Nucleus accumbens (tissue), 56 donors: ENCODE data around the gene ATM.

ENCODE experiments used
- DNase-seq, 56 donors: peaks; one replicate each; lab custom pipeline; 2025; lab: John Stamatoyannopoulos, UW

The ATM gene

DNA sequence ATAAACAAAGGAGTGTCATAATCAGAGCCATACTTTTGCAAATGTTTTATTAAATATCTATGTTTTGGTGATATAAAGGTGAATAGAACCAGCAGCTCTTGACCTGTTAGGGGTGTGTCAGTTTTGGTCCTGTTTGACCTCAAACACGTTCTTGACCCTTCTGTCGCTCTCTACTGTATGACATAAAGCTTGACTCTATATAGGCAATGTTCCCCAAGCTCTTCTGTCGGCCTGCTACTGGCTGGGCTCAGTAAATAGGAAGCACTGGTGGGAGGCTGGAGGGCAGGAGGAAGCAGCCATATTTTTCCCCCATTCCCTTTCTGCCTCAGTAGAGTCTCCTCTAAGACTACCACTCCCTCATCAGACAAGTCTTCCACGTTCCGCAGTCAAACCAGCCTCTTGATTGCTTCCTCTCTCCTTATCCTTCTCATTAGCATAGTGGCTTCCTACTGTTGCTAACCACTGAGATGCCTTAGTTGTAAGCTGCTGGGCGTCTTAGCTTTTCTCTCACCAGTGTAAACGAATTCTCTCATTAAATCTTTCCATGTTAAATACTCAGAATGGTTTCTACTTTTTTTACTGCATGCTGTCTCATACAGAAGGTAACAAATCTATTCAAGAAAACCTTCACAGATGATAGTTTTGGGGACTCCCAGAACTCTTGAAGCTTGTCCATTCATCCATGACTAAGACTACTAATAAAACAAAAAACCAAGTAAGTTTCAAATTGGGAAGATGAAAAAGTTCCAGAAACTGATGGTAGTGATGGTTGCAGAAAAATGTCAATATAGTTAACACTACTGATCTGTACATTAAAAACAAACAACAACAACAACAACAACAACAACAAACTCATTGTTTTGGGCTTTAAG, 3.7 kb upstream of the ATM start:
- DNase-seq = no peak

DNA sequence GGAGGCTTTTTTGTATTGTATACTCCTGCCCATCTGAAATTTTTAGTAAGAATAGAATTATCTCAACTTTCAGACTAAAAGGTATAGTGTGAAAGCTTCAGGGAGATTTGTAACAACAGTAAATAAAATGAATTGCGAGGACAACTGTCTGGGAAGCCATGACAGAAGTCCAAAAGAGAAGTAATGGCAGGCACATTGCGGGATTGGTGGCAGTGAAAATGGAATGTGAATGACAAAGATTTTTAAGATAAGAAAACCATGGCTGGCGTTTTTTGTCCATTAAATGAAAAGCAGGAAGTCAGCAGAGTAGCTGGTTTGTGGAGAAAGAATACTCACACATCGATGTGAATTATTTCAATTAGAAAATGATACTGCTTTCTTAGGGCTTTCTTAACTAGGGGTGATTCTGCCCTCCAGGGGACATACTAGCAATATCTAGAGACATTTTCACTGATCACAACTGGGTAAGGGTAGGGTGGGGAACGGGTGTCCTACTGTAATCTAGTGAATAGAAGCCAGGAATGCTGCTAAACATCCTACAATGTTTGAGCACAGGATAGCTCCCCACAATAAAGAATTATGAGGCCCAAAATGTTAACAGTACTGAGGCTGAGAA, 2.0 kb upstream of the ATM start:
- DNase-seq = no peak

DNA sequence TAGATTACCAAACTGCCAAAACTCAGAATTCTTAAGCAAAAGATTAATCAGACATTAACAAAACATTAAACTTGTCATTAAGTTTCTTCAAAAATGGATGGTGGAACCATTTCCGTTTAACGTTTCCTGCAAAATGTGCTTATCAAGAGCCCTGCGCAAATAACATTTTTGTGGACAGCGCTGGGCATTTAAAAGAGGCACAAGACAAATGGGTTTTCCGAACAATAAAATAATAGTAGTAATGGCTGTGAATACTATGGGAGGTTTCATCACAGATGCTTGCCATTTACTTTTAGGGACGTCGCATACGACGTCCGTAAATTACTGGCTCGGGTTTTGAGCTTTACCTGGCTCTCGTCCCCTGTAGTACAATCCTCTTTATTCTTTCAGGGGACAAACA, 1.5 kb upstream of the ATM start:
- no peak for DNase-seq

DNA sequence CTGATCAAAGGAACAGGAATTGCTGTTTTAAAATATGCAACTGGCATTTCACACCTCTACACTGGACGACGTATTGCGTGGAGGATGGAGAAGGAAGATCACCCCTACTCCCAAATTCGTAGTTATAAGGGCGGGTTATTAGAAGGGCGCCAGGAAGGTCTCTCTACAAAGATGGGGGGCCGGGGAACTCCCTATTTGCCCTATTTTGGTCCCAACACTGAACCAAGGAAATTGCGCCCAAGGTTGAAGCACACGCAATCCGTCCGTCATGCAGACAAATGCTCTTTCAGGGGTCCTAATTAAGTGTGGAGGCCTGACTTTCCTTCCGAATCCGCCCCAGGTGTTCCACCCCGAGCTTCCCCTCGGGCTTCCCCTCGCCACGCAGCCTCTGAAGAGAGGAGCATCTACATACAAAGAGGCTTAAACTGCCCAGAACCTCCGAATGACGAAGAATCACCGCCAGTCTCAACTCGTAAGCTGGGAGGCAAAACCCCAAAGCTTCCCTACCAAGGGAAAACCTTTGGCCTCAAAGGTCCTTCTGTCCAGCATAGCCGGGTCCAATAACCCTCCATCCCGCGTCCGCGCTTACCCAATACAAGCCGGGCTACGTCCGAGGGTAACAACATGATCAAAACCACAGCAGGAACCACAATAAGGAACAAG, 825 bp upstream of the ATM start:
- peak in 1 of 56 donors; percentile 52 for DNase-seq

DNA sequence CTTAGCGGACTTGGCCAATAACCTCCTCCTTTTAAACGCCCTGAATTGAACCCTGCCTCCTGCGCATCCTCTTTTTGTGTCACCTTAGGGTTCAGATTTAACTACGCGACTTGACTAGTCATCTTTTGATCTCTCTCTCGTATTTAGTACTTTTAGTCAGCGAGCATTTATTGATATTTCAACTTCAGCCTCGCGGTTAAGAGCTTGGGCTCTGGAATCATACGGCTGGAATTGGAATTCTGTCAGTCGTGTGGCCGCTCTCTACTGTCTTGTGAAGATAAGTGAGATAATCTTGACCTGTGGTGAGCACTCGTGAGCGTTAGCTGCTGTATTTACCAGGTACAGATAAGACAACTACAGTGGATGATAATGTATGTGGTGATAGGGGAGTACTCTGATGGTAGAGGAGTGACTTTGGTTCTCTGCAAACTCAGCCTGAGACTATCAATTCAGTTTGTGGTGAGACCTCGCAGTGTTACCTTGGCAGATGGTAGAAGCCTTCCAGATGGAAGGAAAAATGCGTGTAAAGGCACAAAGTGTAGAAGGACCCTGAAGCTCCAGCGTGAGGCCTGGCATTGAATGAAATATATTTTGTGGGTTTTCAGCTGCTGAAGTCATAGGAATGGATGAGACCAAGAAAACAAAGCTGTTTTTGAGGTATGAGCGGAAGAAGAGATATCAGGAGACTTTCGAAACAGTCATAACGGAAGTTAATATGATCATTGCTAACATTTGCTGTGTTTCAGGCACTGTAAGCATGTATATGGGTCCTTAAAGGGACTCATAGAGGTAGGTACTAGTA, 682 bp downstream of the ATM start:
- DNase-seq = no peak

DNA sequence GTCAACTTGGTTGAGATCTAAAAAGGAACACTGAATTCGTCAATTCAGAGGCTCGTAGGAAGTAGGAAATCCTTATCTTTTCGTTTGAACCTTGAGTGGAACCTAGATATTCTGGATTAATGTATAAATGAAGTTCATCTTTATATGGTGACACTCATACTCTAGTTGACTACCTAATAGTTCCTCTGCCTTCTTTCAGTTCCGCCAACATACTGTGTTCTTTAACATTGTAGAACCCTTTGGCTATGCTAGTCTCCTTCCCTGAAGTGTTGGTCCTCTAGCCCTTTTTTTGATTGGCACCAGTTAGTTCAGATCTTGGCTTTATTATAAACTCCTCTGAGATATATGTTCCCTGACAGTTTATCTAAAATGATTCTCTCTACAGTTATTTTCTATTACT, 1.5 kb downstream of the ATM start:
- no peak for DNase-seq

DNA sequence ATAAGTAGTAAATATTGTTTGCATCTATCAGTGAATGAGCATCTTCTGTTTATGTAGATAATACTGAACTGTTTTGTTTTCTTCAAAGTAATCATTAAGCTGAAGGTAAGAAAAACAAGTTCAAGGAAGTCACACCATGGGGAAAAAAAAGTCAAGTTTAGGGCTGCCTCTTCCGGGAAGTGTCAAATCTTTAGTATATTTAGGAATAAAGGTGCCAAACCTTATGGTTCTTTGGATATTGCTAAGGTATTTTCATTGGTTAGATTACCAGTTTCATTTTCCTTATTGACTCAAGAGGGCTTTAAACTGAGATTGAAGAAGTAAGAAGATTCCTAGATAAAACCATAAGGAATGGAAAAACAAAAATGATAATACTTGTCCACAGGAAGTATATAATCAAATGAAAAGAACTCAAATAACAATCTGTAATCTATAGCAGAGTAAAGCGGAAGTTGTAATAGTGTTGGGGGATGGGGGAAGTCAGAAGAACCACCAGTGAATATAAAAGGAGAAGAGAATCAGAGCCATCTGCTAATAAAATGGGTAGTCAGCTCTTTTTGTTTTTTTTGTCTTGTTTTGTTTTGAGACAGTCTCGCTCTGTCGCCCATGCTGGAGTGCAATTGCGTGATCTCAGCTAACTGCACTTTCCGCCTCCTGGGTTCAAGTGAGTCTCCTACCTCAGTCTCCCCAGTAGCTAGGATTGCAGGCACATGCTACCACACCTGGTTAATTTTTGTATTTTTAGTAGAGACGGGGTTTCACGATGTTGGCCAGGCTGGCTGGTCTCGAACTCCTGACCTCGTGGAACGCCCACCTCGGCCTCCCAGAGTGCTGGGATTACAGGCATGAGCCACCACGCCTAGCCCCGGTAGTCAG, 2.3 kb downstream of the ATM start:
- peak in 1 of 56 donors; percentile 0 for DNase-seq

DNA sequence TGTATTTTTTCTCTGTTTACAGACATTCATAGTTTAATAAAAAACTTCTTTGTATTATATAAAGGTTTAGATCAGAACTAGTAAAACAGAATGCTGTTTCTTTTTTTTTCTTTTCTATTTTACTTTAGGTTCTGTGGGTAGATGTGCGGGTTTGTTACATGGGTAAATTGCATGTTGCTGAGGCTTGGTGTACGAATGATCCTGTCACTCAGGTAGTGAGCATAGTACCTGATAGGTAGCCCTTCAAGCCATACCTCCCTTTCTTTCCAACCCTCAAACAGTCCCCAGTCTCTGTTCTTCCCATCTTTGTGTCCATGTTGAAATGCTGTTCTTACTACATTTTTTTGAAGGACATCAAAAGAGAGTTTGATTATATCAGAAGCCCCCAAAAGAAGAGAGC, 3.2 kb downstream of the ATM start:
- no peak for DNase-seq

DNA sequence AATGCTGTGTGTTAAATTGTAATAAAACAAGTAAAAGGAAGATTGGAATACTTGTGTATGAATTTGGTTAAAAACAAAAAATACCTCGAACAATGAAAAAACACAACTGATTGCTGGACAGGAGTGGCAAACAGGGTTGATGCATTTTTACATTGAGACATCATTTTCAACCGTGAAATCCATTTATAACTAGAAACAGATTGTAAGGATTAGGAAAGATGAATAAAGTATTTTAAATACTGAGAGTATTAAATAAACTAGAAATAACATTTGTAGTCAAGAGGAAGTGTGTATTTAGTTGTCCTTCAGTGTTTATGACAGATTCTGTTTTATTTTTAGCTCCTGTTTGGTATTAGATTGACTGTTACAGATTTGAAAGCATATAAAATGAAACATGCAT, 5.4 kb downstream of the ATM start:
- DNase-seq = no peak

DNA sequence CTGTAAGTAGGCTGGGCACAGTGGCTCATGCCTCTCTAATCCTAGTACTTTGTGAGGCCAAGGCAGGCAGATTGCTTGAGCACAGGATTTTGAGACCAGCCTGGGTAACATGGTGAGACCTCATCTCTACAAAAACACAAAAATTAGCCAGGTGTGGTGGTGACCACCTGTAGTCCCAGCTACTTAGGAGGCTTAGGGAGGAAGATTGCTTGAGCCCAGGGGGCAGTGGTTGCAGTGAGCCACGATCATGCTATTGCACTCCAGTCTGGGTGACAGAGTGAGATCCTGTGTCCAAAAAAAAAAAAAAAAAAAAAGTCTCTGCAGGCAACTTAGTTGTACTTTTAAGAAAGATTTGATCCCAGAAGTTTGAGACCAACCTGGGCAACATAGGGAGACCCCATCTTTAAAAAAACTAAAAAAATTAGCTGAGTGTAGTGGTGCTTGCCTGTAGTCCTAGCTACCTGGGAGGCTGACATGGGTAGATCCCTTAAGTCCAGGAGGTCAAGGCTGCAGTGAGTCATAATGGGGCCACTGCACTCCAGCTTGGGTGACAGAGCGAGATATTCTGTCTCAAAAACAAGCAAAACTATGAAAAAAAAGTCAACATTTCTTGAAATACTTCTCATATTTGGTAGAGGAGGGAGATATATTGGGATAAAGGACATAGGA, 10.5 kb downstream of the ATM start:
- no peak for DNase-seq

DNA sequence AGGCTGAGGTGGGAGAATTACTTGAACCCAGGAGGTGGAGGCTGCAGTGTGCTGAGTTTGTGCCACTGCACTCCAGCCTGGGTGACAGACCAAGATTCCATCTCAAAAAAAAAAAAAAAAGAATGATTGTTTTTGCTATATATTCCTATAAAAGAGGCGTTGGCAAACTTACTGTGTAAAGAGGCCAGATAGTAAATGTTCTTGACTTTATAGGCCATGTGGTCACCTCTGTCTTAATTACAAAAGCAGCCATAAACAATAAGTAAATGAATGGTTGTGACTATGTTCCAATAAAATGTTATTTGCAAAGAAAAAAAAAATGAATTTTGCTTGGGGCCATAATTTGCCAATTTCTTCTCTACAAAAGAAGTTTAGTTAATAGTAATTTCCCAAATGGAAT, 12.3 kb downstream of the ATM start:
- no peak for DNase-seq

DNA sequence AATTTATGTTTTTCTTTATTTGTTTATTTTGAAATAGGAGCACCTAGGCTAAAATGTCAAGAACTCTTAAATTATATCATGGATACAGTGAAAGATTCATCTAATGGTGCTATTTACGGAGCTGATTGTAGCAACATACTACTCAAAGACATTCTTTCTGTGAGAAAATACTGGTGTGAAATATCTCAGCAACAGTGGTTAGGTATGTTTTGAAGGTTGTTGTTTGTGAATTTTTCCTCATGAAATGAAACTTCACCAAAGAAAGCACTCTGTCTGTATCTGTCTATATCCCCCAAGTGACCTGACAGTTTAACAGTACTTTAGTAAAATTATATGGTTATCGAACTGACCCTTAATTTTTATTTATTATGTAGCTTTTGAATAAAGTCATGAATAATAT, 12.8 kb downstream of the ATM start:
- DNase-seq = no peak

DNA sequence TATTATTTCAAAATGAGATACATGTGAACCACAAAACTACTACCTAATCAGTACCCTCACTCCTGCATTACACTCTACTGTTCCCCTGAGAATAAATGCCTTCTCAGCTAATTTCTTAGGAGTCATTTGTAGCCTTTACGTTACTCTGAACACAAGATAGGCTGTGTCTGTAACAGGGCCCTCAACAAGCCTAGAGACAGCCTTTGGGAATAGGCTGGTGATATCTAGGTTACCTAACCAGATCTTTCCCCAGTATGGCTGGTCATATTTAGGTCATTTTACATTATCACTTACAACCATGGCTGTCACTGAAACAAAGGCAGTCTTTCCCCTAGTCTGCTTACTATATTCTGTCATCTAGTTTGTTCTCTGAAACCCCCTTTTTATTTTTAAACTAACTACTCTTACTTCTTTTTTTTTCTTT, 14.2 kb downstream of the ATM start:
- DNase-seq = no peak

DNA sequence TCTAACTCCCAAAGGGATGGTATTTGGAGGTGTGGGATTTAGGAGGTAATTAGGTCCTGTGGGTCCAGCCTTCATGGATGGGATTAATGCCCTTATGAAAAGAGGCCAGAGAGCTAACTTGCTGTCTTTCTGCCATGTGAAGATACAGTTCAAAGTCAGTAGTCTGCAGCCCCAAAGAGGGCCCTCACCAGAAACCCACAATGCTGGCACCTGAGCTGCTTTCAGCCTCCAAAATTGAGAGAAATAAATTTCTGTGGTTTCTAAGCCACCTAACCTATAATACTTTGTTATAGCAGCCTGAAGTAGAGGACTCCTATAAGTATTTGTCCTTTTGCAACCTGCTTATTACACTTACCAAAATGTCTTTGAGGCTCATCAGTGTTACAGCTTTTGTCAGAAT, 16.2 kb downstream of the ATM start:
- no peak for DNase-seq

DNA sequence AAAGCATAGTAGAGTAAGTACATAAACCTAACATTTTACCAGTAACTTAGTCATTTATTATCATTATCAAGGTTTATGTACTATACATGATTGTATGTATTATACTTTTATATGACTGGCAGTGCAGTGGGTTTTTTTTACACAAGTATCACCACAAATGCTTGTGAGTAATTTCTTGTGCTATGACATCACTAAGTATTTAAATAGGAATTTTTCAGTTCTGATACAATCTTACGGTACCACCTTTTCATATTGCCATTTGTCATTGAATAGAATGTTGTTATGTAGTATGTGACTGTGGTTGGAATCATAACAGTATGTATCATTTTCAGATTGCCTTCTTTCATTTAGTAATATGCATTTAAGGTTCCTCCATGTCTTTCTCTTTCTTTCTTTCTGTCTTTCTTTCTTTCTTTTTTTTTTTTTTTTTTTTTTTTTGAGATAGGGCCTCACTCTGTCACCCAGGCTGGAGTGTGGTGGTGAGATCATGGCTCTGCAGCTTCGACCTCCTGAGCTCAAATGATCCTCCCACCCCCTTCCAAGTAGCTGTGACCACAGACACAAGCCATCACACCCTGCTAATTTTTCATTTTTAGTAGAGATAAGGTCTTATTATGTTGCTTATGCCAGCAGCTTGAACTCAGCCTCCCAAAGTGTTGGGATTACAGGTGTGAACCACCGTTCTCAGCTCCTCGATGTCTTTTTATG, 18.6 kb downstream of the ATM start:
- no peak for DNase-seq

DNA sequence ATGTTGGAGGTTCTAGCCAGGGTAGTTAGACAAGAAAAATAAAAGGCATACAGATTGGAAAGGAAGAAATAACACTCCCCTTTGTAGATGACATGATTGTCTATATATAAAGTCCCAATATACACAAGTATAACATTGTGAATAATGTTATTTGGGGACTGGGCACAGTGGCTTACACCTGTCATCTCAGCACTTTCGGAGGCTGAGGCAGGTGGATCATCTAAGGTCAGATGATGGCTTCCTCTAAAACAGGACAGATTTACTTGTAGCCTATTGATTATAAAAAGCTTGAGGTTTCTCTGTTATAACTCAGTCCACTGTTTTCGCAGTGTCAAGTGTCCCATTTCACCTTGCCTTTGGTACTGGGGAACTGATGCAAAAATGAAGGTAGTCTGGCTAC, 19.6 kb downstream of the ATM start:
- DNase-seq = no peak

DNA sequence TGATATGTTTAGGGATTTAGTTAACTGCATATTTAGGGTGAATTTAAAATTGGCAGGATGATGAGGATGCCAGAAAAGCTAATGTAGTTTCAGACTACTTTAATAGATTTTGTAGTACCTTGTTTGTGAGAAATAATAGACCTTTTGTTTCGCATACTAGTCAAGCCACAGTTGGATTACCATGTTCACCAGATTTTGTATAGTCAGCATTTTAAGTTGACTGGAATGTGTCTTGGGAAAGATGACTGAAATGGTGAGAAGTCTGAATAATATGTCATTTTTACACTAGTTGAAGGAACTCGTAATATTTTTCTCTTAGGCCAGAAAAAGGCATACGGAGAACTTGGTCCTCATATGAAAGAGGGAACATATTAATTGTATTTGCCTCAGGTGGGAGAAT, 23.4 kb downstream of the ATM start:
- DNase-seq = no peak

DNA sequence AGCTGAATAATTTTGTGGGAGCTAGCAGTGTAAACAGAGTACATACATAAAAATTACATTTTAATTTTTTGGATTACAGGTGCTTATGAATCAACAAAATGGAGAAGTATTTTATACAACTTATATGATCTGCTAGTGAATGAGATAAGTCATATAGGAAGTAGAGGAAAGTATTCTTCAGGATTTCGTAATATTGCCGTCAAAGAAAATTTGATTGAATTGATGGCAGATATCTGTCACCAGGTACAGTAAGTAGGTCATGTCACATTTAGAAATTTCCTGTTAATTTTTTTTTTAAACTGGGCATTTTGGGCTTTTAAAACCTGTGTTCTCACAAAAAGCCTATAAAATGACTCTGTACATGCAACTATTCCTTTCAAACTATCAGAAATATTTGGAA, 24.0 kb downstream of the ATM start:
- DNase-seq = no peak

DNA sequence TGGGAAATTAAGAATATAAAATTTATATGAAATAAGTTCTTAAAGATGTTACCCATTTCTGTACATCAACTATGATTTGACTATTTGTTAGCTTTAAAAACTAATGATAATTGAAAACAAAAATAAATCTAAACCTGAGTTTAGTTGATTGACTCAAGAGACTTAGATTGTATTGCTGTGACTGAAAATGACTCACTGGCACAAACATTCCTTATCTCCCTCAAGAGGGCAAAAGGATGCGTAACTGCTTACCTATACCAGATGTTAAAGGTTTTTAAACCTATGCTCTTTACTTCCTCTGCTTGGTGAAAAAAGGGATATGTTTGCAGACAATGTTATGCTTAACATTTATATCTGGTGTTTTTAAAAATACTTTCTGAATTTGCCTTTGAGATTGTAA, 30.3 kb downstream of the ATM start:
- DNase-seq = no peak
